ENCODE measurements around the gene EMX1. TPM values are rescaled to one million over a fixed set of nuclear protein-coding genes. Genes with fewer than 3 reads are reported as not detected.

Gene EMX1
- total and polyA plus RNA-seq, 5 experiments from 2014 or later = not detected

DNA sequence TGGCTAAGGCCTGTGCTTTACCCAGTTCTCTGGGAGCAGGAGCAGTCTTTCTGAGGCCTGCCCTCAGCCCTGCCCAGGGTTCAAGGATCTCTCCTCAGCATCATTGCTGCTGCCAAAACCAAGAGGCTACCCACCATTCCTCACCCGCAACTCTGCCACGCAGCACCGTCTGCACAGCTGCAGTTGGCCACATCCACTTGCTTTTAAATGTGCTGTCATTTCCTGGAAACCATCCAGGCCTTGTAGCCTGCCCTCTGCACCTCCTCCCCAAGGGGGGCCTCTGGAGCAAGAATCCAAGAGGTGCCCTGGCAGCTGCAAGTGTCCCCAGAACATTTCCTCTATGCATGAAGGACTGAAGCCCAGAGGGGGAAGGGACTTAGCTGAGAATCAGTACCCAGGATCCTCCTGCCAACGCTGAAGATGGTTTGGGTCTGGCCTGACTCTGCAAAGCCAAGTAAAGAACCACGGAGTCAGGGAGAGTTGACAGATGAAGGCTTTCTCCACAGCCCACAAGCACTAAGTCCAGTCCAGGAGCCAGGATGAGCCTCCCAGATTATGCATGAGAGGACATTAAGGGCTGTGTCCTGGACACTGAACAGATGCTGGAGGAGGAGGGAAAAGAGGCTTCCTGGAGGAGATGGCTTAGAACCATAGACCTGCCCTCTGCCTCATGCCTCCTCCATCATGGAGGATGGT, 14.9 kb downstream of the EMX1 start:
- ATAC-seq (no peak), DNase-seq (no peak)
- H3K36me3 Mint-ChIP-seq = peaks cover 0 to 3% (median 0%) of the 10 kb centered on the region in 3 donors
- peaks cover 2 to 26% (median 9%) of the 10 kb centered on the region in 5 donors for H3K27me3 Mint-ChIP-seq
- no peak overlapping the region for H3K4me3 Mint-ChIP-seq
- POLR2A ChIA-PET = no interaction called here
- H3K27ac Mint-ChIP-seq = no peak overlapping the region
- no peaks in the 10 kb centered on the region for H3K9me3 Mint-ChIP-seq
- no peaks in the 10 kb centered on the region for H3K4me1 Mint-ChIP-seq

- Mint-ChIP-seq H3K9me3 (no peaks in the 10 kb centered on the region), H3K36me3 (peaks cover 0 to 3% (median 0%) of the 10 kb centered on the region in 3 donors), H3K4me1 (no peaks in the 10 kb centered on the region), H3K27ac (no peak overlapping the region), H3K27me3 (peaks cover 2 to 26% (median 9%) of the 10 kb centered on the region in 5 donors), H3K4me3 (no peak overlapping the region)
- POLR2A ChIA-PET = no interaction called here
- DNase-seq = no peak
- ATAC-seq = no peak
These were observed 15.5 kb downstream of the EMX1 start for GRCh38 chr2:72932805-72933204.

- Mint-ChIP-seq H3K4me3 (no peak overlapping the region), H3K9me3 (no peaks in the 10 kb centered on the region), H3K27ac (no peak overlapping the region), H3K4me1 (no peaks in the 10 kb centered on the region), H3K36me3 (peaks cover 0 to 3% (median 0%) of the 10 kb centered on the region in 3 donors), H3K27me3 (peaks cover 2 to 26% (median 9%) of the 10 kb centered on the region in 5 donors)
- POLR2A ChIA-PET = no interaction called here
- ATAC-seq = no peak
- no peak for DNase-seq
These were observed 15.9 kb downstream of the EMX1 start for GRCh38 chr2:72933207-72933606.

- no peaks in the 10 kb centered on the region for H3K4me1 Mint-ChIP-seq
These were observed 16.4 kb downstream of the EMX1 start for GRCh38 chr2:72933646-72934151.

GRCh38 chr2:72934683-72935610, 17.6 kb downstream of the EMX1 start:
- no peak overlapping the region for H3K4me3 Mint-ChIP-seq
- peak in 1 of 10 donors; percentile 50 for DNase-seq
- POLR2A ChIA-PET = no interaction called here
- H3K36me3 Mint-ChIP-seq = peaks cover 0 to 3% (median 0%) of the 10 kb centered on the region in 3 donors
- H3K27ac Mint-ChIP-seq = peak overlapping the region in 2 of 10 donors; percentile 45 to 83
- ATAC-seq = no peak
- no peaks in the 10 kb centered on the region for H3K9me3 Mint-ChIP-seq
- H3K27me3 Mint-ChIP-seq = peaks cover 2 to 26% (median 9%) of the 10 kb centered on the region in 5 donors
- H3K4me1 Mint-ChIP-seq = peaks cover 0 to under 1% (median 0%) of the 10 kb centered on the region in 4 donors

More at GRCh38 chr2:72933646-72934151, 16.4 kb downstream of the EMX1 start:
- Mint-ChIP-seq H3K36me3 (peaks cover 0 to 3% (median 0%) of the 10 kb centered on the region in 3 donors), H3K9me3 (no peaks in the 10 kb centered on the region), H3K27ac (no peak overlapping the region), H3K4me3 (no peak overlapping the region), H3K27me3 (peaks cover 2 to 26% (median 9%) of the 10 kb centered on the region in 5 donors)
- ATAC-seq (no peak), DNase-seq (no peak)
- POLR2A ChIA-PET = no interaction called here

DNA sequence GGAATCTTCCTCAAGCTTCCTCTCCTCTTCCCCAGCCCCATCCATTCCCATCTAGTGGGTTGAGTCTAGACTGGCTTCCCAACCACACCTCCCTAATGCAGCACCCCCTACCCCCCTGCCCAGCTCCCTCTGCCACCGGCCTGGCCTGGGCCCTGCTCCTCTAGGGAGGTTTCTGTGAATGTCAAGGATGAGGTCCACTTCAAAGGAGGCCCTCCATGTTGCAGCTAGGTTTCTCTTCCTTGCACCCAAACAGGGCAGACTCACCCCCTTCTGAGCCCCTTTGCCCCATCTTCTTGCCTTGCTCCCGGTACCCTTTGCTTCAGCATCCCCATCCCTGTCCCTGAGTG, 18.3 kb downstream of the EMX1 start:
- H3K4me1 Mint-ChIP-seq = peaks cover 0 to 2% (median 0%) of the 10 kb centered on the region in 4 donors
- no peak for ATAC-seq
- H3K4me3 Mint-ChIP-seq = no peak overlapping the region
- H3K27me3 Mint-ChIP-seq = peaks cover 2 to 26% (median 9%) of the 10 kb centered on the region in 5 donors
- no peaks in the 10 kb centered on the region for H3K9me3 Mint-ChIP-seq
- DNase-seq = peak in 1 of 10 donors; percentile 14
- peaks cover 0 to 3% (median 0%) of the 10 kb centered on the region in 3 donors for H3K36me3 Mint-ChIP-seq
- POLR2A ChIA-PET = no interaction called here
- H3K27ac Mint-ChIP-seq = no peak overlapping the region

GRCh38 chr2:72936660-72937355, 19.5 kb downstream of the EMX1 start:
- no peaks in the 10 kb centered on the region for H3K9me3 Mint-ChIP-seq
- H3K4me1 Mint-ChIP-seq = peaks cover 0 to 2% (median 0%) of the 10 kb centered on the region in 4 donors
- no peak overlapping the region for H3K4me3 Mint-ChIP-seq
- peaks cover 0 to 3% (median 0%) of the 10 kb centered on the region in 3 donors for H3K36me3 Mint-ChIP-seq
- no peak overlapping the region for H3K27ac Mint-ChIP-seq
- DNase-seq (no peak), ATAC-seq (no peak)
- POLR2A ChIA-PET = no interaction called here
- H3K27me3 Mint-ChIP-seq = peaks cover 0 to 22% (median 9%) of the 10 kb centered on the region in 5 donors

DNA sequence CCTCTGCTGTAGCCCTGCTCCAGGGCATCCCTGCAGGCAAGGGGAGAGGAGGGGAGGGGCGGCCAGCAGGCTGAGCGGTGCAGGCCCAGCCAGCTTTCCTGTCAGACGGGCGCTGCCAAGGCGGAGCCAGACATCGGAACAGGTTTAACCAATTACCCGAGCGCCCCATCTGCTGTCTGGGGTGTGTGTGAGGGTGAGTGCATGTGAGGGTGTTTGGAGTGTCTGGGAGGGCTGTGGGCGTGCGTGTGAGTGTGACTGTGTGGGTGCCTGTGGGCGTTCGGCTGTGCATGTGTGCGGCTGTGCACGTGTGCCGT, 20.0 kb downstream of the EMX1 start:
- Mint-ChIP-seq H3K9me3 (no peaks in the 10 kb centered on the region), H3K27me3 (peaks cover 0 to 22% (median 9%) of the 10 kb centered on the region in 5 donors), H3K4me3 (no peak overlapping the region), H3K27ac (no peak overlapping the region), H3K36me3 (peaks cover 0 to 3% (median 0%) of the 10 kb centered on the region in 3 donors), H3K4me1 (peaks cover 0 to 2% (median 0%) of the 10 kb centered on the region in 4 donors)
- ATAC-seq (no peak), DNase-seq (no peak)
- POLR2A ChIA-PET = no interaction called here

GRCh38 chr2:72938455-72938854, 21.1 kb downstream of the EMX1 start:
- H3K27me3 Mint-ChIP-seq = peaks cover 0 to 22% (median 9%) of the 10 kb centered on the region in 5 donors
- no peaks in the 10 kb centered on the region for H3K9me3 Mint-ChIP-seq
- H3K4me3 Mint-ChIP-seq = no peak overlapping the region
- DNase-seq (no peak), ATAC-seq (no peak)
- H3K36me3 Mint-ChIP-seq = peaks cover 0 to 3% (median 0%) of the 10 kb centered on the region in 3 donors
- H3K27ac Mint-ChIP-seq = peak overlapping the region in 1 of 10 donors; percentile 70
- peaks cover 0 to 2% (median 0%) of the 10 kb centered on the region in 4 donors for H3K4me1 Mint-ChIP-seq
- POLR2A ChIA-PET = no interaction called here

- Mint-ChIP-seq H3K27me3 (peaks cover 0 to 8% (median 2%) of the 10 kb centered on the region in 5 donors), H3K9me3 (no peaks in the 10 kb centered on the region), H3K4me3 (no peak overlapping the region), H3K27ac (no peak overlapping the region), H3K4me1 (peaks cover 0 to 2% (median 0%) of the 10 kb centered on the region in 4 donors), H3K36me3 (peaks cover 0 to 6% (median 0%) of the 10 kb centered on the region in 3 donors)
- POLR2A ChIA-PET = no interaction called here
- no peak for ATAC-seq
- DNase-seq = no peak
These were observed 23.0 kb downstream of the EMX1 start for GRCh38 chr2:72940361-72940760.

DNA sequence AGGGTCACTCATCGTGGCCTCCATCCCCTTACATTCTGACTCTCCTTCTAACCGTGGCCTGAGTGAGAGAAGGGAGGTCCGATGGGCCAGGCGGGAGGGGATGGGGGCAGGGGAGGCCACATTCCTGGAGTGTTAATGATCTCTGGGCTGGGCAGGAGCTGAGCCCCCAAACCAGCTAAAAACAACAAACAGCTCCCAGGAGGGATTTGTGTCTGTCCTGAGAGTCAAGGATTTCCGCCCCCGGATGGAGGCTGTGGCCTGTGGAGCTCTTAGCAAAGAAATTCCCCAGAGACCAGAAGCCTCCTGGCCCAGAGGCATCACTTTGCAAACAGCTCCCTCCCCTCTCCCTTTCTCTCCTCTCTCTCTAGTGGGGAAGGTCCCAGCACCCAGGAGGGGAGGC, 23.5 kb downstream of the EMX1 start:
- Mint-ChIP-seq H3K9me3 (no peaks in the 10 kb centered on the region), H3K4me3 (no peak overlapping the region), H3K27ac (no peak overlapping the region), H3K4me1 (peaks cover 0 to 2% (median 0%) of the 10 kb centered on the region in 4 donors), H3K27me3 (peaks cover 0 to 4% (median 0%) of the 10 kb centered on the region in 5 donors), H3K36me3 (peaks cover 0 to 5% (median 0%) of the 10 kb centered on the region in 3 donors)
- POLR2A ChIA-PET = no interaction called here
- ATAC-seq (no peak), DNase-seq (no peak)

DNA sequence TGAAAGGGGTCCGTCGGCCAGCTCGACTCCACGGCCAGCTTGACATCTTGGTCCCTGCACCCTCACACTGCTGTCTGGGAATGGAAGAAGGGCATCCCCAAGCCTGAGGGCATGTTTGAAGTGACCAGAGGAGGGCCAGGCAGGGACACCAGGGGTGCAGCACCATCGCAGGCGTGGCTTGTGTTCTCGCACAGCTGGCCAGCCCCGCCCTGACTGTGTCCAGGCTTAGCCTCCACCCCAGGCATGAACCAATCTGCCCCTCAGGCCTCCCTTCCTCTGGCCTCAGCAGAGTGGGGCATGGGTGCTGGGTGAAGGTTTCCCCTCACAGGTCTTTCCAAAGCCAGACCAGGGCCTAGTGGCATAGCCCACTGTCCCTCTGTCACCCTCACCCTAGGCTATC, 25.0 kb downstream of the EMX1 start:
- POLR2A ChIA-PET = no interaction called here
- H3K27ac Mint-ChIP-seq = no peak overlapping the region
- H3K9me3 Mint-ChIP-seq = no peaks in the 10 kb centered on the region
- H3K4me3 Mint-ChIP-seq = no peak overlapping the region
- peaks cover 0 to 5% (median 0%) of the 10 kb centered on the region in 3 donors for H3K36me3 Mint-ChIP-seq
- no peak for DNase-seq
- no peak for ATAC-seq
- H3K4me1 Mint-ChIP-seq = peaks cover 0 to 4% (median 0%) of the 10 kb centered on the region in 4 donors
- H3K27me3 Mint-ChIP-seq = no peaks in the 10 kb centered on the region
